ENCODE measurements around the gene IGLL1. TPM values are rescaled to one million over a fixed set of nuclear protein-coding genes. Genes with fewer than 3 reads are reported as not detected.
"Not testable (repeated sequence)": the region's sequence is repeated elsewhere in the genome, so short reads cannot be mapped to it uniquely, and the experiment has no call there.

IGLL1 gene
- total RNA-seq, 4 donors from 2014 or later = not detected

DNA sequence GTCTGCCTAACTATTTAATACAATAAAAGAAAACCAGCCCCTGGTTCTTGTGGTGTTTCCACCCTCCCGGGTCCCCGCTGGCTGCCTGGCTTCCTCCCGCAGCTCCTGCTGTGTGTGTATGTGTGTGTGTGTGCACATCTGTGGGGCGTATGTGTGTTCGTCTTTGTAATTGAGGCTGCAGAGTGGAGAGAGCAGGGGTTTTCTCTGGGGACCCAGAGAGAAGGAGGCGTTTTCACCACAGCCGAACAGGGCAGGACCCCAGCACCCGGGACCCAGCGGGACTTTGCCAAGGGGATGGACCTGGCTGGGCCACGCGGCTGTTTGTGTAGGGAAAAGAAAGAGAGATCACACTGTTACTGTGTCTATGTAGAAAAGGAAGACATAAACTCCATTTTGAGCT is 42.7 kb downstream of the IGLL1 start:
- no peak for ATAC-seq
- Histone ChIP-seq H3K4me1 (peaks cover 0 to 47% (median 0%) of the 10 kb centered on the region in 3 donors), H3K4me3 (no peak overlapping the region), H3K27me3 (no peaks in the 10 kb centered on the region), H3K9me3 (no peaks in the 10 kb centered on the region), H3K36me3 (no peaks in the 10 kb centered on the region), H3K27ac (no peak overlapping the region)
- TF ChIP-seq CTCF (IDR thresholded peaks at IDR 0.05) (no peak), POLR2AphosphoS5 (IDR thresholded peaks at IDR 0.05) (no peak), EP300 (IDR thresholded peaks at IDR 0.05) (no peak)
- 40 to 49% methylated on average over 1 to 4 of the region's 11 CpGs for WGBS, 2 donors (ENCODE audit: low coverage in 1 of 2)

- Histone ChIP-seq H3K27me3 (no peaks in the 10 kb centered on the region), H3K27ac (no peak overlapping the region), H3K9me3 (no peaks in the 10 kb centered on the region), H3K4me1 (peaks cover 0 to 42% (median 0%) of the 10 kb centered on the region in 3 donors), H3K4me3 (no peak overlapping the region), H3K36me3 (no peaks in the 10 kb centered on the region)
- WGBS, 2 donors (ENCODE audit: low coverage in 1 of 2) = 83% methylated on average over 9 of the region's 17 CpGs; no CpG with 5 or more reads in 1 of the 2 donors
- no peak for ATAC-seq
- no peak for TF ChIP-seq POLR2A (IDR thresholded peaks at IDR 0.05)
- no peak for TF ChIP-seq CTCF (IDR thresholded peaks at IDR 0.05)
- no peak for TF ChIP-seq POLR2AphosphoS5 (IDR thresholded peaks at IDR 0.05)
- TF ChIP-seq EP300 (IDR thresholded peaks at IDR 0.05) = no peak
These were observed 43.2 kb downstream of the IGLL1 start for GRCh38 chr22:23536821-23537345.

DNA sequence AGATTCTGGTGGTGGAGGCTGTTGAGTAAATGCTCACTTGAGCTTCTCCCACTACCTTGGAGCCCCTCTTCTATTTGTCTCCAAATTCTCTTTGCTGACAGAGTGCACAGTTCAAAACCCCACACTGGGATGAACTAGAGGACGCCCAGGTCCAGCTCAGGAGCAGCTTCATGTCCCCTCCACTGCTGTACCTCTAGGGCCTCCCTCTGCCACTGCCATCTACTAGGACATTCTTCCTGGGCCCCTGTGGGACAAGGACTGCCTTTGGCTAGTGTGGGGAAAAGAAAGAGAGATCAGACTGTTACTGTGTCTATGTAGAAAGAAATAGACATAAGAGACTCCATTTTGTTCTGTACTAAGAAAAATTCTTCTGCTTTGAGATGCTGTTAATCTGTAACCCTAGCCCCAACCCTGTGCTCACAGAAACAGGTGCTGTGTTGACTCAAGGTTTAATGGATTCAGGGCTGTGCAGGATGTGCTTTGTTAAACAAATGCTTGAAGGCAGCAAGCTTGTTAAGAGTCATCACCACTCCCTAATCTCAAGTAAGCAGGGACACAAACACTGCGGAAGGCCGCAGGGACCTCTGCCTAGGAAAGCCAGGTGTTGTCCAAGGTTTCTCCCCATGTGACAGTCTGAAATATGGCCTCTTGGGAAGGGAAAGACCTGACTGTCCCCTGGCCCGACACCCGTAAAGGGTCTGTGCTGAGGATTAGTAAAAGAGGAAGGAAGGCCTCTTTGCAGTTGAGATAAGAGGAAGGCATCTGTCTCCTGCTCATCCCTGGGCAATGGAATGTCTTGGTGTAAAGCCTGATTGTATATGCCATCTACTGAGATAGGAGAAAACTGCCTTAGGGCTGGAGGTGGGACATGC is 44.1 kb downstream of the IGLL1 start:
- not testable (repeated sequence) for ATAC-seq, H3K36me3 ChIP-seq, H3K27ac ChIP-seq, H3K27me3 ChIP-seq, H3K9me3 ChIP-seq, H3K4me3 ChIP-seq
- WGBS, 2 donors (ENCODE audit: low coverage in 1 of 2) = 89 to 92% methylated on average over 2 to 4 of the region's 5 CpGs
- peaks cover 0 to 37% (median 0%) of the 10 kb centered on the region in 3 donors for H3K4me1 ChIP-seq

DNA sequence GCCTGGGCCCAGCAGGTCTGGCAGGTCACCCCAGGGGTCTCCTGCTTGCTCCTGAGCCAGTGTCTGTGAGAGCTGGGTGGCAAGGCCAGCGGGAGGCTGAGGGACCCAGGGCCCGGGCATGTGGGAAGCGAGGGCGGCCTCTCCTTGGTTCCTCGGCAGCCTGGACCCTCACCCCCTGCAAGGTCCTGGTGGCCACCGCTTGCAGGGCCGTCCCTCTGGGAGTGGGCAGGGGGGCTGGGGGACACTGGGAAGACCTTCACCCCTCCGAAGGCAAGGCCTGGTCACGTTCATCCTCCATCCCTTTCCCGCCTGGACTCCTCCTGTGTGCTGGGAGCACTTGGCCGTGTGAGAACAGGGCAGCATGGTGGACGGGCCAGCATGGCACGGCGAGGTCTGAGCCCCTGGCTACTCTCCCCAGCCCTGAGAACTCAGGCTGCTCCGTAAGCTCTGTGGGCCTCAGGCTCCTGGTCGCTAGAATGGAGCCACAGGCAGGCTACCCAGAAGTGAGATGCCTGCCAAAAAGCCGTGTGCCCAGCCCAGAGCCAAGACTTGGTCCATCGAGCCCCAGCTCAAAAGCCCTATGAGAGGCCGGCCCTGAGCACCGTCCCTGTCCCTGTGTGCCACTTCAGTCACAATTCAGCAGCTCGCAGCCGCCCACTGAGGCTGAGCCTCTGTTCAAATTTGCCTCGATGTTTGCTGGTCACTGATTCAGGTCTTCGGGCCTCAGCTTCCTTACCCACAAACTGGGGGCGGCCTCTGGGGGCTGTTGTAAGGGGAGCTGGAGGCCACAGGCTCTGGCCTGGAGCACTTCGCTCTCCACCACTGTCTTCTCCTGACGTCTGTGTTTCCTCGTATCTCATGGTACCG is 45.0 kb downstream of the IGLL1 start:
- H3K4me1 ChIP-seq = peaks cover 0 to 37% (median 0%) of the 10 kb centered on the region in 3 donors
- TF ChIP-seq CTCF (IDR thresholded peaks at IDR 0.05) (no peak), EP300 (IDR thresholded peaks at IDR 0.05) (no peak), POLR2A (IDR thresholded peaks at IDR 0.05) (no peak), POLR2AphosphoS5 (IDR thresholded peaks at IDR 0.05) (no peak)
- H3K4me3 ChIP-seq = no peak overlapping the region
- no peaks in the 10 kb centered on the region for H3K36me3 ChIP-seq
- no peaks in the 10 kb centered on the region for H3K27me3 ChIP-seq
- H3K27ac ChIP-seq = no peak overlapping the region
- ATAC-seq = no peak
- WGBS, 2 donors (ENCODE audit: low coverage in 1 of 2) = 76% methylated on average over 5 of the region's 29 CpGs; no CpG with 5 or more reads in 1 of the 2 donors
- H3K9me3 ChIP-seq = no peaks in the 10 kb centered on the region

DNA sequence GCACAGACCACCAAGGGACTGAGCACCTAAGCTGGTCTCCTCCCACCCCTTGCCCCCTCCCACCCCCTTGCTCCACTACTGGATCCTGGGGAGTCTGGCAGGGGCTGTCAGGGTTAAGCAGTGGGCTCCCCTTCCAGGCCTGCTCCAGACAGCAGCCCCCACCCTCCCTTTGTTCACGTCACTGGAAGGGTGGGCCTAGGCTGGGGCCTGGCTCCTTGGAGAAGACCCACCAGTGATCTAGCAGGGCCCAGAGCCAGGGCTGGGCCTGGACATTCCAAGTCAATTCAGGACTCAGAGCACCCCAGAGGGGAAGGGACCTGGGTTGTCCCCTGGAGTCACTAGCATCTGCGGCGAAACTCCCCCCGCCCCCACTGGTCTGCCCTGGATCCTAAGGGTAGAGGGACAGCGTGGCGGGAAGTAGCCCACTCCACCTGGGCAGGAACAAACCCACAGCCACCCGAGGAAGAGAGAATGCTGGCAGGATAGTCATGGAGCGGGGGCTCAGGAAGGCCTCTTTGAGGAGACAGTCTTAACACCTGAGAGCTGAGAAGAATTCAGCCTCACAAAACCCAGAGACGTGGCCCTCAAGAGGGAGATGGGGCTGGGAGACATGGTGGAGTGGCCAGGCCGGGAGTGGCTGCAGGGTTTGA is 45.8 kb downstream of the IGLL1 start:
- ATAC-seq = no peak
- H3K9me3 ChIP-seq = no peaks in the 10 kb centered on the region
- no peak overlapping the region for H3K4me3 ChIP-seq
- H3K27ac ChIP-seq = no peak overlapping the region
- WGBS, 2 donors (ENCODE audit: low coverage in 1 of 2) = no CpG with 5 or more reads among the region's 10 CpGs
- no peaks in the 10 kb centered on the region for H3K27me3 ChIP-seq
- H3K36me3 ChIP-seq = no peaks in the 10 kb centered on the region
- peaks cover 0 to 33% (median 0%) of the 10 kb centered on the region in 3 donors for H3K4me1 ChIP-seq
- TF ChIP-seq CTCF (IDR thresholded peaks at IDR 0.05) (no peak), POLR2AphosphoS5 (IDR thresholded peaks at IDR 0.05) (no peak), EP300 (IDR thresholded peaks at IDR 0.05) (no peak), POLR2A (IDR thresholded peaks at IDR 0.05) (no peak)
